K562 (cell line): ENCODE measurements around the gene SMARCA4.

ENCODE experiments used
- EP300 ChIP-seq: IDR thresholded peaks from 2 replicates; pipeline ENCODE4 v1.6.1; 2012; ENCODE audit warnings: low read length, improper control_type of control experiment
- JUNB ChIP-seq: fragments of 450-650 bp; formaldehyde crosslinking; conservative IDR thresholded peaks from 2 replicates; pipeline ENCODE4 v1.4.0; 2020; ENCODE audit warnings: mild to moderate bottlenecking
- NR2F6 ChIP-seq: fragments of 450-650 bp; formaldehyde crosslinking; IDR thresholded peaks from 2 replicates; pipeline ENCODE4 v1.4.0; 2020; ENCODE audit warnings: mild to moderate bottlenecking
- NRF1 ChIP-seq, 2 experiments: fragments of 450-650 bp; IDR thresholded peaks in 1 of 2; conservative IDR thresholded peaks in 1 of 2; 2 replicates each; pipeline ENCODE4 v1.6.1; 2014; ENCODE audit warnings: mild to moderate bottlenecking in 2 of 2
- POLR2A ChIP-seq: fragments of 450-650 bp; conservative IDR thresholded peaks from 2 replicates; pipeline ENCODE4 v1.6.1; 2016
- POLR2AphosphoS5 ChIP-seq: IDR thresholded peaks from 2 replicates; pipeline ENCODE4 v1.6.1; 2011; ENCODE audit warnings: mild to moderate bottlenecking, low read depth, low read length, moderate library complexity; ENCODE audit not compliant: control insufficient read depth, insufficient read depth
- SREBF2 ChIP-seq: sonication (generic); formaldehyde crosslinking; IDR thresholded peaks from 2 replicates; pipeline ENCODE4 v1.4.0; 2020; ENCODE audit warnings: mild to moderate bottlenecking, missing genetic modification reagents
- ZNF282 ChIP-seq: sonication (generic); formaldehyde crosslinking; IDR thresholded peaks from 2 replicates; pipeline ENCODE4 v1.8.1; 2023; ENCODE audit warnings: missing genetic modification reagents

- TF ChIP-seq SREBF2 (CRISPR knock-in tag) (no peak), NR2F6 (CRISPR knock-in tag) (no peak), POLR2AphosphoS5 (no peak), JUNB (CRISPR knock-in tag) (no peak), POLR2A (no peak), EP300 (no peak), ZNF282 (CRISPR knock-in tag) (no peak), NRF1 (conservative IDR thresholded peaks at IDR 0.05 in 1 of 2, IDR thresholded peaks at IDR 0.05 in 1 of 2) (no peak)
These were observed 102.6 kb downstream of the SMARCA4 start for GRCh38 chr19:11063434-11063833.
